ENCODE data around the gene LIPA.

DNA sequence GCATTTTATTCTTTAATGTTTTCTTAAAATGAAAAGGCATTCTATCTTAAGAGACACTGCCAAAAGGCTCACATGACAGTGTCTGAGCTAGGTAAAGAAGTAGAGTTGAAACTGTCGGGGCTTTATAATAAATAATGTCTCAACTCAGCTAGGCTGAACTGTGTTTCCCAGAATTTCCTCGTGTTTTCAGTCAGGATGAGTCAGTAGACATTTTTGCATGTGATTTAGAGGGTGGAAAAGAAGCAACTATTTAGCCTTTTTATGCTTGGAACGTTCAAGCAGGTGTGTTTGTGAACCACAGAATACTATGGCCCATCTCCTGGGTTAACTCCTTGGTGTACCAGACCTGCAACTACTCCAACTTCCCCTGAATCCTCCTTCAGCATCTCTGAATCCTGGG lies 23.4 kb upstream of the LIPA start:
- TF ChIP-seq POLR2A (IDR thresholded peaks at IDR 0.05) = no peak
- TF ChIP-seq, protein P1, sequence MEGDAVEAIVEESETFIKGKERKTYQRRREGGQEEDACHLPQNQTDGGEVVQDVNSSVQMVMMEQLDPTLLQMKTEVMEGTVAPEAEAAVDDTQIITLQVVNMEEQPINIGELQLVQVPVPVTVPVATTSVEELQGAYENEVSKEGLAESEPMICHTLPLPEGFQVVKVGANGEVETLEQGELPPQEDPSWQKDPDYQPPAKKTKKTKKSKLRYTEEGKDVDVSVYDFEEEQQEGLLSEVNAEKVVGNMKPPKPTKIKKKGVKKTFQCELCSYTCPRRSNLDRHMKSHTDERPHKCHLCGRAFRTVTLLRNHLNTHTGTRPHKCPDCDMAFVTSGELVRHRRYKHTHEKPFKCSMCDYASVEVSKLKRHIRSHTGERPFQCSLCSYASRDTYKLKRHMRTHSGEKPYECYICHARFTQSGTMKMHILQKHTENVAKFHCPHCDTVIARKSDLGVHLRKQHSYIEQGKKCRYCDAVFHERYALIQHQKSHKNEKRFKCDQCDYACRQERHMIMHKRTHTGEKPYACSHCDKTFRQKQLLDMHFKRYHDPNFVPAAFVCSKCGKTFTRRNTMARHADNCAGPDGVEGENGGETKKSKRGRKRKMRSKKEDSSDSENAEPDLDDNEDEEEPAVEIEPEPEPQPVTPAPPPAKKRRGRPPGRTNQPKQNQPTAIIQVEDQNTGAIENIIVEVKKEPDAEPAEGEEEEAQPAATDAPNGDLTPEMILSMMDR (IDR thresholded peaks at IDR 0.05) = no peak
